HG03066 (cell line): ENCODE results near the gene DCP2.

ENCODE experiments used
- ATAC-seq: cut with Tn5 transposase; IDR thresholded peaks from one replicate; pipeline ENCODE4 v1.9.1; 2021; ENCODE audit warnings: low read depth; ENCODE audit not compliant: unreplicated experiment

The DCP2 gene

GRCh38 chr5:112965733-112966306, 10.8 kb upstream of the DCP2 start:
- no peak for ATAC-seq

DNA sequence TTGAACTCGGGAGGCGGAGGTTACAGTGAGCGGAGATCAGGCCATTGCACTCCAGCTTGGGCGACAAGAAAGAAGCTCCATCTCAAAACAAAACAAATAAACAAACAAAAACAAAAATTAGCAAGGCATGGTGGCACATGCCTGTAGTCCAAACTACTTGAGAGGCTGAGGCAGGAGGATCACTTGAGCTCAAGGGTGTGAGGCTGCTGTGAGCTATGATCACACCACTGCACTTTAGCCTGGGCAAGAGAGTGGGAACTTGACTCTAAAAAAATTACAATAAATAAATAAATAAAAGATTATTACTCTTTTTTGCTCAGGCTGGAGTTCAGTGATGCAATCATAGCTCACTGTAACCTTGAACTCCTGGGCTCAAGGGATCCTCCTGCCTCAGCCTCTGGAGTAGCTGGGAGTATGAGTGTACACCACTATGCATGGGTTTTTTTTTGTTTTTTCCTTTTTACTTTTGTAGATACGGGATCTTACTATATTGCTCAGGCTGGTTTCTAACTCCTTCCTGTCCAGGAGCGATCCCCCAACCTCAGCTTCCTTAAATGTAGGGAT, 9.0 kb upstream of the DCP2 start:
- ATAC-seq: no peak

- ATAC-seq: no peak
These were observed 8.0 kb upstream of the DCP2 start for GRCh38 chr5:112968411-112969106.

DNA sequence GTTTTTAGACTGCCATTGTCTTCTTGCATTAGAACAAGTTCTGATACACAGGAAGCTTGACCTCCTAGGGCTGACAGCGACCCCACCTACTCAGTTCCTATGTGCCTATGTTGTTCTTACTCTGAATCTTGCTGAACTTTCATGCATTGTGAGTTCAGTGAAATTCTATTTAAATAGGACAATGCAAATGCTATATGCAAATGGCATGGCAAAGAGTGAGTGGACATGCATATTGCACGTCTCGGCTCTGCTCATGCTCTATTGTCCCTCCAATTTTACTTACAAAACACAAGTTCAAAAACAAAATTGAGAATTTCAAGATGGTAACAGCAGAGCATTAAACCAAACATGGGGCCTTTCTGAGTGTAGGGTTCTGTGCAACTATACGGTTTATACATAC, 5.3 kb upstream of the DCP2 start:
- no peak for ATAC-seq

DNA sequence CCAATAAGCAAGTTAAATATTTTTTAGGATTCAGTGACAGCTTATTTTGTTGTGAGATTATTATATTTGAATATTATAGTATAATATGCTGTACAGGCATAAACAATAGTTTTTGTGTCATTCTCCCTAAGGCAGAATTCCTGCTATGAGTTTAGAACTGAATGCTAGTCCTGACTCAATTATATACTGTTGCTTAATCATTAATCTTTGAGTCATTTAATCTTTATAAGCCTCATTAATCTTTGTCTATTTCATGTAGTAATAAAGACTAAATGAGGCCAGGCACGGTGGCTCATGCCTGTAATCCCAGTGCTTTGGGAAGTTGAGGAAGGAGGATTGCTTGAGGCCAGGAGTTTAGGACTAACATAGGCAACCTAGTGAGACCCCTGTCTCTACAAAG, 3.6 kb upstream of the DCP2 start:
- ATAC-seq: no peak

DNA sequence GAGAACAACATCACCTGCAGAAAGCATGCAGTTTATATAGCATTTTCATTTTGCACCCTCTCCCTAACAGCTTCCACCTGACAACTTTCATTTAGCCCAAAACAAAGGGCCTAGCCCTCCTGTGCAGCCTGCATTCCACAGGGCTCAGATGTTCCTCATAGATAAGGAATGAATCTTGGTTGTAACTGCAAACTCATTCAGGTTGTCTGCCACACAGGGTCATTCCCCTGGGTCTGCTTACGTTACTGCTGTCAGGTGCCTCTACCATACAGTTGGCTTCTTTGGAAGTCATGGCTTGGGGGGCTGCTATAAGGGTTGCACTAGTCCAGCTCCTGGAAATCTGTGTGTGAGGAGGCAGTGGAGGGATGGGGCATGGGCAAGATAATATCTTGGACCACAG, 2.7 kb upstream of the DCP2 start:
- ATAC-seq: no peak

DNA sequence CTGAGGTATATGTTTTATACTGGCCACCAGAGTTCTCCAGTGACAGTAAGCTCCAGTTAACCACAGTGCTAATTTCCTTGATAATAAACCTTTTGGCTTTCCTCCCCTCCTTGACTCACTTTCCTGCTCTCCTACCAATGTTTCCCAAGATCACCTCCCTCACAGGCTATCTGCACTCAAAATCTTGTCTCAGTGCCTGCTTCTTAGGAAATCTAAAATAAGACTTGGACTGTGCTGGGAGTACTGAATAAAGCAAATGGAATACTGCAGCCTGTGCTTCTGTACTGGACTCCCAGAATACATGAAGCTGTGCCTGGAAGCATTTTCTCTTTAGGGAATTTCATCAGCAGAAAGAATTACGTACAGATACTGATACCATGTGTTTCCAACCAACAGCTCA, 1.7 kb upstream of the DCP2 start:
- ATAC-seq: no peak

GRCh38 chr5:112975721-112976431, 722 bp upstream of the DCP2 start:
- ATAC-seq: peak; percentile 26

- ATAC-seq: no peak
These were observed 853 bp downstream of the DCP2 start for GRCh38 chr5:112977440-112977861.

- ATAC-seq: no peak
These were observed 2.2 kb downstream of the DCP2 start for GRCh38 chr5:112978836-112979235.

DNA sequence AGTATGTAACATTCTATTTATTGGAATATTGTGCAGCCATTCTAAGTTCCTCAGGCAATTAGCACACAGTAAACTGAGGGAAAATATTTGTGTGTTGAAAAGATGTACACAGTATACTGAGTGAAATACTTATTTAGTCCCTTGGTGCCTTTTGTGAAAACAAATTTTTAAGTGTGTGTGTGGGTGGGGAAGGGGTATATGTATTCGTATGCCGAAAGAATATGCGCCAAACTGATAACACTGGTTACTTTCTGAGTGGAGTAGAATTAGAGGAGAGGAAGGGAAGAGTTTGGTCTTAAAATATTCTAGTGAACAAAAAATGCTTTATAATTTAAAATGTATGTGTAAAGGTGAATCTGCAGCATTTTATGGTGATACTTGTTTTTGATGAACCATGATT, 3.1 kb downstream of the DCP2 start:
- no peak for ATAC-seq

DNA sequence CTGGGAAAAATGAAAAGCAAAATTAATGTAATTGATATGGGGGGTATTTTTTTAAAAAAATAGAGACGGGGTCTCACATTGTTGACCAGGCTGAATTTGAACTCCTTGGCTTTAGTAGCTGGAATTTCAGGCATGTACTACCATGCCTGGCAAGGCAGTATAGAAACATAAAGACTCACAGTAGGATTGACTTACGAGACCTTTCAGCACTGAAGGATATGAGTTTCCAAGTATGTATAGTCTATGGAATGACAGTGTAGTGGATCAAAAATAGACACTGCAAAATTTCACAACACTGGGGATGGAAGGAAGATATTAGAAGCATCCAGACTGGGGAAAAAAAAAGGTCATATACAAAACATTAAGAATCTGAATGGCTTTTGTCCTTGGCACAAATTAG, 6.8 kb downstream of the DCP2 start:
- no peak for ATAC-seq

DNA sequence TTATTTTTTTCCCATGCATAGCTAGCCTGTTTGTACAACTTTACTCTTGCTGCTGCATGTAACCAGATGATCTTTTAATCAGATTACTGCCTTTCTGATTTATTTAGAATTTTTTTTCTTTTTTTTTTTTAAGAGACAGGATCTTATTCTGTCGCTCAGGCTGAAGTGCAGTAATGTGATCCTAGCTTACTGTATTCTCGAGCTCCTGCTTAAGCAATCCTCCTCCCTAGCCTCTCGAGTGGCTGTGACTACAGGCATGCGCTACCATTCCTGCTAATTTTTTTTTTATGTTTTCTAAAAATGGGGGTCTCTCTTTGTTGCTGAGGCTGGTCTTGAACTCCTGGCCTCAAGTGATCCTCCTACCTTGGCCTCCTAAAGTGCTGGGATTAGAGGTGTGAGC, 9.6 kb downstream of the DCP2 start:
- ATAC-seq: no peak

DNA sequence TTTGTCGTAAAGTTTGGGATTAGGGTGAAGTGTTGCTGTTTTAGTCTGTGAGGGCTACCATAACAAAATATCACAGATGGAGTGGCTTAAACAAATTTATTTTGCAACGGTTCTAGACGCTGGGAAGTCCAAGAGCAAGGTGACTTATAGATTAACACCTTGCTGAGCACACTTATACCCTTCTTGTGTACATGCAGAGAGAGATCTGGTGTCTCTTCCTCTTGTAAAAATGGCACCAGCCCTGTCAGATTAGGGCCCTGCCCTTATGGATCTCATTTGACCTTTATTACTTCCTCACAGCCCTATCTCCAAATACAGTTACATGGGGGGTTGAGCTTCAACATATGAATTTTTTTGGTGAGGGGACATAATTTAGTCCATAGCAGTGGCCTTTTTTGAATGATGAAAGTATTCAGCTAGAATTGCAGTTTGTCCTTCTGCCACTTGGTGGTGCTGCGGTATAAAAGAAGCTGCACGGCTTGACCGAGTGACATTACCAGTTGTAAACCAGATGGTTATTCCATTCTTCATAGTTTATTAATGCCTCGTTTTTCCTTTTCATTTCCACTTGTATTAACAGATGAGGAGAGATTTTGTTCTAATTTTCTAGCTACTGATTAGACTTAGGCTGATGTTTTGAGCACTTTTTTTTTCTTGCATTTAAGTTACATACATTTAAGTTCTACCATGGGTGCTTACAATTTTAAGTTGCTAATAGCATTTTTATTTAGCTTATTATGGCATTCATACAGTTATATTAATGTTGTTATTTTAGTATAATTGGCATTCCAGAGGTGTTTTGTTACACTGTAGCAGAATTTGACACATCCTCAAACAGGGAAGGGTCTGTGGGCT, 19.4 kb downstream of the DCP2 start:
- ATAC-seq: peak; percentile 84

GRCh38 chr5:112996830-112997374, 20.3 kb downstream of the DCP2 start:
- ATAC-seq: no peak

DNA sequence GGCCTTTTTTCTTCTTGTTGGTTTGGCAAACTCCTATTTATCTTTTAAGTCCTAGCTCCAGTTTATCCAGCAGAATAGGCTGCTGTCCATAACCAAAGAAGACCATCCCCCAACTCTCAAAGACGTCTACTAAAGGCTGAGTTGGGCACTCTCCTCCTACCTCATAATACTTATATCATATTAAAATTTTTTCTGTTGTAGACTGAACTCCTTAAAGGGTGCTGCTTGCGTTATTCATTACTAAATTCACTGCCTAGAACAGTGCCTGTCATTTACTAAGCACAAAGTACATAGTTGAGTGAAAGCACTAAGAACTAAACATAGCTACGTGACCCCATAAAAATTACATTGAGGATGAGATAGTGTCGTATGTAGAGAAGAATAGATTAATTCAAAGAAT, 21.7 kb downstream of the DCP2 start:
- ATAC-seq: no peak

- no peak for ATAC-seq
These were observed 23.9 kb downstream of the DCP2 start for GRCh38 chr5:113000466-113000865.

- no peak for ATAC-seq
These were observed 25.8 kb downstream of the DCP2 start for GRCh38 chr5:113002423-113002822.

DNA sequence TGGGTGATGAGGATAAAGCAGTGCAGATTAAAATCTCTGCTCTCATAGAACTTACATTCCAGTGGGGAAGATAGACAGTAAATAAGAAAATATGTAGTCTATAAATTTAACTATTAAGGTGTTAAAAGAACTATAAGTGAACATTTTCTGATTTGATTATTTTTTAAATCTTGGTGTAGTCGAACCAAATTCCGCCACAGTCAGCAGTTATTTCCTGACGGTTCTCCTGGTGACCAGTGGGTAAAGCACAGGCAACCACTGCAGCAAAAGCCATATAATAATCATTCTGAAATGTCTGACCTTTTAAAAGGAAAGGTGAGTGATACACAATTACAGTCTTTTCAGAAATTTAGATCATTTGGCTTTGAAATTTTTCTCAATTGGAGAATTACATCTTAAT, 27.2 kb downstream of the DCP2 start:
- ATAC-seq: no peak

GRCh38 chr5:113005454-113005853, 28.9 kb downstream of the DCP2 start:
- no peak for ATAC-seq
